HG03097 (cell line): ENCODE results near the gene CNGA4.
"Not testable (repeated sequence)": the region's sequence is repeated elsewhere in the genome, so short reads cannot be mapped to it uniquely, and the experiment has no call there.

Source experiments
- ATAC-seq: cut with Tn5 transposase; IDR thresholded peaks from one replicate; pipeline ENCODE4 v1.9.1; 2021; ENCODE audit not compliant: unreplicated experiment, low FRiP score

Gene CNGA4

GRCh38 chr11:6258571-6259081 is 19.7 kb downstream of the CNGA4 start:
- ATAC-seq: no peak

- no peak for ATAC-seq
Measured at GRCh38 chr11:6260207-6260726, 21.4 kb downstream of the CNGA4 start.

- ATAC-seq: no peak
Measured at GRCh38 chr11:6263662-6264061, 24.8 kb downstream of the CNGA4 start.

- ATAC-seq: no peak
Measured at GRCh38 chr11:6268820-6269219, 29.9 kb downstream of the CNGA4 start.

GRCh38 chr11:6269994-6270393 is 31.1 kb downstream of the CNGA4 start:
- no peak for ATAC-seq

- no peak for ATAC-seq
Measured at GRCh38 chr11:6270584-6271246, 31.8 kb downstream of the CNGA4 start.

- no peak for ATAC-seq
Measured at GRCh38 chr11:6271598-6271997, 32.7 kb downstream of the CNGA4 start.

- no peak for ATAC-seq
Measured at GRCh38 chr11:6273188-6273587, 34.3 kb downstream of the CNGA4 start.

GRCh38 chr11:6280809-6281208 is 41.9 kb downstream of the CNGA4 start:
- ATAC-seq: not testable (repeated sequence)

GRCh38 chr11:6283453-6284023 is 44.6 kb downstream of the CNGA4 start:
- ATAC-seq: no peak

- ATAC-seq: no peak
Measured at GRCh38 chr11:6284250-6284649, 45.4 kb downstream of the CNGA4 start.

GRCh38 chr11:6285019-6285418 is 46.1 kb downstream of the CNGA4 start:
- ATAC-seq: no peak
